HCT116 (cell line): ENCODE data around the gene CDC42BPA. TPM values are rescaled to one million over a fixed set of nuclear protein-coding genes. Genes with fewer than 3 reads are reported as not detected.

Source experiments
- ATAC-seq: fragments of 200-7000 bp; cut with Tn5 transposase; 2 replicates; pipeline ENCODE4 v1.9.1; 2020; ENCODE audit warnings: mild to moderate bottlenecking, moderate library complexity
- BruUV-seq: library from RNA; stranded (reverse); fragments of 400-500 nt; replicated peaks from 2 replicates; lab custom pipeline; 2021; lab: Mats Ljungman, UMichigan
- CTCF ChIA-PET: fragments of 300-600 bp; sonication (Branson Sonifier 250); formaldehyde crosslinking; loops from one replicate; lab custom pipeline; 2021; ENCODE audit warnings: antibody characterized with exemption; lab: Charles Lee
- POLR2A ChIA-PET: fragments of 300-600, 350-600 bp; sonication (Branson Sonifier 250); formaldehyde crosslinking; loops from one replicate; lab custom pipeline; 2021; ENCODE audit warnings: antibody characterized with exemption; lab: Charles Lee
- RAD21 ChIA-PET, 2 experiments: fragments of 300-600 bp; sonication (Branson Sonifier 250); formaldehyde crosslinking; loops; one replicate each; lab custom pipeline; 2023; ENCODE audit warnings: low total read pairs in 2 of 2; ENCODE audit not compliant: uncharacterized antibody in 2 of 2, unreplicated experiment in 2 of 2, low non-redundant PET in 1 of 2; lab: Charles Lee
- DNase-seq: peaks from one replicate; pipeline ENCODE4 v3.0.0-alpha.2; 2010; ENCODE audit warnings: low read depth, low spot score
- H2AFZ ChIP-seq: fragments of 200-600 bp; shearing (Covaris generic), sonication (generic); 2 replicates; pipeline ENCODE4 v1.6.1; 2017; ENCODE audit warnings: low read depth, mixed run types, mixed read lengths, antibody characterized with exemption, low read length; ENCODE audit not compliant: poor library complexity, severe bottlenecking
- H3K27ac ChIP-seq: 2 replicates; pipeline ENCODE4 v1.5.1; 2012; ENCODE audit warnings: low read depth, low read length
- H3K27me3 ChIP-seq: fragments of 200-600 bp; sonication (generic); 2 replicates; pipeline ENCODE4 v1.6.1; 2016; ENCODE audit warnings: mixed run types, low read length, mixed read lengths; ENCODE audit not compliant: insufficient read depth
- H3K36me3 ChIP-seq, 2 experiments: fragments of 200-500 bp in 1 of 2; fragments of 200-600 bp in 1 of 2; sonication (Bioruptor generic) in 1 of 2; sonication (generic) in 1 of 2; 2 replicates each; pipeline versions ENCODE4 v1.5.1 to v1.6.1; 2014 to 2016; ENCODE audit warnings: low read length in 2 of 2, inconsistent platforms in 1 of 2, mixed read lengths in 1 of 2, mixed run types in 1 of 2; ENCODE audit not compliant: insufficient read depth in 2 of 2, control insufficient read depth in 1 of 2
- H3K4me1 ChIP-seq, 2 experiments: fragments of 200-600 bp in 1 of 2; sonication (generic) in 1 of 2; 2 replicates each; pipeline versions ENCODE4 v1.5.1 to v1.6.1; 2012 to 2017; ENCODE audit warnings: low read length in 2 of 2, inconsistent platforms in 1 of 2, mild to moderate bottlenecking in 1 of 2, mixed read lengths in 1 of 2, mixed run types in 1 of 2, moderate library complexity in 1 of 2; ENCODE audit not compliant: insufficient read depth in 2 of 2, control insufficient read depth in 1 of 2
- H3K4me2 ChIP-seq: fragments of 200-600 bp; sonication (generic); 2 replicates; pipeline ENCODE4 v1.6.1; 2017; ENCODE audit warnings: mixed run types, low read length, mixed read lengths
- H3K4me3 ChIP-seq, 2 experiments: fragments of 200-600 bp in 1 of 2; sonication (generic) in 1 of 2; replicated peaks in 1 of 2; 2 replicates each; pipeline ENCODE4 v1.5.1; 2011 to 2016; ENCODE audit warnings: low read length in 2 of 2, control low read depth in 1 of 2, low read depth in 1 of 2, mild to moderate bottlenecking in 1 of 2, mixed read lengths in 1 of 2, mixed run types in 1 of 2
- H3K79me2 ChIP-seq: fragments of 200-600 bp; sonication (generic); 2 replicates; pipeline ENCODE4 v1.6.1; 2017; ENCODE audit warnings: mild to moderate bottlenecking, mixed run types, low read length, moderate library complexity, mixed read lengths; ENCODE audit not compliant: insufficient read depth
- H3K9ac ChIP-seq: fragments of 200-600 bp; sonication (generic); 2 replicates; pipeline ENCODE4 v1.6.1; 2016; ENCODE audit warnings: low read length, mixed read lengths
- H3K9me2 ChIP-seq: fragments of 200-600 bp; sonication (generic), shearing (Covaris generic); 2 replicates; pipeline ENCODE4 v1.6.1; 2017; ENCODE audit warnings: mixed run types, mild to moderate bottlenecking, moderate library complexity; ENCODE audit not compliant: insufficient read depth
- H3K9me3 ChIP-seq, 2 experiments: fragments of 200-500 bp in 1 of 2; fragments of 200-600 bp in 1 of 2; sonication (Bioruptor generic) in 1 of 2; sonication (generic) in 1 of 2; 2 replicates each; pipeline ENCODE4 v1.6.1; 2014 to 2017; ENCODE audit warnings: low read length in 2 of 2, mixed read lengths in 2 of 2, inconsistent platforms in 1 of 2, low read depth in 1 of 2, mild to moderate bottlenecking in 1 of 2, mixed run types in 1 of 2, moderate library complexity in 1 of 2; ENCODE audit not compliant: control insufficient read depth in 1 of 2, insufficient read depth in 1 of 2
- H4K20me1 ChIP-seq: fragments of 200-600 bp; sonication (generic), shearing (Covaris generic); 2 replicates; pipeline ENCODE4 v1.6.1; 2017; ENCODE audit warnings: mixed run types, mild to moderate bottlenecking, moderate library complexity; ENCODE audit not compliant: insufficient read depth
- CBX3 ChIP-seq: IDR thresholded peaks from 2 replicates; pipeline ENCODE4 v1.6.1; 2012; ENCODE audit warnings: low read depth
- EGR1 ChIP-seq: IDR thresholded peaks from 2 replicates; pipeline ENCODE4 v1.6.1; 2012; ENCODE audit warnings: low read depth
- ELF1 ChIP-seq: IDR thresholded peaks from 2 replicates; pipeline ENCODE4 v1.6.1; 2012; ENCODE audit warnings: low read depth, borderline replicate concordance
- EZH2 ChIP-seq: fragments of 200-600 bp; sonication (generic); IDR thresholded peaks from 2 replicates; pipeline ENCODE4 v1.6.1; 2017; ENCODE audit warnings: antibody characterized with exemption, mixed run types
- EZH2phosphoT487 ChIP-seq: fragments of 200-600 bp; IDR thresholded peaks from 2 replicates; pipeline ENCODE4 v1.6.1; 2018; ENCODE audit warnings: antibody characterized with exemption, borderline replicate concordance
- FOSL1 ChIP-seq: IDR thresholded peaks from 2 replicates; pipeline ENCODE4 v1.6.1; 2012; ENCODE audit warnings: low read depth
- JUND ChIP-seq: IDR thresholded peaks from 2 replicates; pipeline ENCODE4 v1.6.1; 2012
- POLR2A ChIP-seq: IDR thresholded peaks from 2 replicates; pipeline ENCODE4 v1.7.0; 2011; ENCODE audit warnings: borderline replicate concordance; ENCODE audit not compliant: insufficient read depth, insufficient read length; ENCODE audit errors: extremely low read depth
- POLR2AphosphoS5 ChIP-seq: IDR thresholded peaks from 2 replicates; pipeline ENCODE4 v1.6.1; 2011; ENCODE audit warnings: mild to moderate bottlenecking, low read depth, low read length, moderate library complexity
- RAD21 ChIP-seq: IDR thresholded peaks from 2 replicates; pipeline ENCODE4 v1.6.1; 2012; ENCODE audit warnings: low read depth, mild to moderate bottlenecking
- SP1 ChIP-seq: IDR thresholded peaks from 2 replicates; pipeline ENCODE4 v1.6.1; 2012; ENCODE audit warnings: low read depth
- SRF ChIP-seq: IDR thresholded peaks from 2 replicates; pipeline ENCODE4 v1.6.1; 2012; ENCODE audit warnings: low read depth
- YY1 ChIP-seq: IDR thresholded peaks from 2 replicates; pipeline ENCODE4 v1.6.1; 2011; ENCODE audit warnings: low read length, low read depth, moderate library complexity, mild to moderate bottlenecking; ENCODE audit not compliant: insufficient replicate concordance; ENCODE audit errors: extremely low read depth
- ZNF274 ChIP-seq: fragments of 200-500 bp; sonication (Bioruptor generic); IDR thresholded peaks from 2 replicates; pipeline ENCODE4 v1.6.1; 2014; ENCODE audit warnings: mild to moderate bottlenecking, low read depth, low read length, inconsistent platforms
- intact Hi-C: fragments of 100-400 bp; cut with micrococcal nuclease; formaldehyde crosslinking; loops from 2 replicates; pipeline ENCODE4 v1.10.0; 2022
- total RNA-seq: library from RNA; stranded (reverse); gene quantifications from one replicate; pipeline ENCODE4 v1.2.1, GENCODE V29; 2021; ENCODE audit not compliant: unreplicated experiment
- TF ChIP-seq, protein P1 (sequence below), 3 experiments: fragments of 200-600 bp in 1 of 3; sonication (generic) in 1 of 3; IDR thresholded peaks in 2 of 3; conservative IDR thresholded peaks in 1 of 3; 2 replicates each; pipeline ENCODE4 v1.5.1; 2012 to 2017; ENCODE audit warnings: low read depth in 2 of 3, low read length in 2 of 3, antibody characterized with exemption in 1 of 3, borderline replicate concordance in 1 of 3, control low read depth in 1 of 3, mild to moderate bottlenecking in 1 of 3, mixed read lengths in 1 of 3, mixed run types in 1 of 3, moderate library complexity in 1 of 3; ENCODE audit not compliant: insufficient read depth in 1 of 3

Gene CDC42BPA
- total RNA-seq, 1 experiment from 2014 or later: 44.0 TPM

GRCh38 chr1:226979517-226980121 is 338.7 kb downstream of the CDC42BPA start:
- BruUV-seq: no TSS peak
- no peak overlapping the region for H3K27ac ChIP-seq
- no peaks in the 10 kb centered on the region for H3K9me3 ChIP-seq
- H3K9me2 ChIP-seq: no peaks in the 10 kb centered on the region
- RAD21 ChIA-PET: no interaction called here
- H4K20me1 ChIP-seq: no peaks in the 10 kb centered on the region
- H3K36me3 ChIP-seq: no peaks in the 10 kb centered on the region
- H3K27me3 ChIP-seq: no peaks in the 10 kb centered on the region
- no peak for TF ChIP-seq FOSL1
- TF ChIP-seq CBX3: no peak
- TF ChIP-seq RAD21: no peak
- TF ChIP-seq ELF1: no peak
- TF ChIP-seq YY1: no peak
- no peak for TF ChIP-seq SP1
- TF ChIP-seq JUND: no peak
- no peak for TF ChIP-seq EGR1
- TF ChIP-seq ZNF274: no peak
- no peak for TF ChIP-seq EZH2
- no peak for TF ChIP-seq POLR2A
- no peak for TF ChIP-seq SRF
- TF ChIP-seq EZH2phosphoT487: no peak
- TF ChIP-seq, protein P1, sequence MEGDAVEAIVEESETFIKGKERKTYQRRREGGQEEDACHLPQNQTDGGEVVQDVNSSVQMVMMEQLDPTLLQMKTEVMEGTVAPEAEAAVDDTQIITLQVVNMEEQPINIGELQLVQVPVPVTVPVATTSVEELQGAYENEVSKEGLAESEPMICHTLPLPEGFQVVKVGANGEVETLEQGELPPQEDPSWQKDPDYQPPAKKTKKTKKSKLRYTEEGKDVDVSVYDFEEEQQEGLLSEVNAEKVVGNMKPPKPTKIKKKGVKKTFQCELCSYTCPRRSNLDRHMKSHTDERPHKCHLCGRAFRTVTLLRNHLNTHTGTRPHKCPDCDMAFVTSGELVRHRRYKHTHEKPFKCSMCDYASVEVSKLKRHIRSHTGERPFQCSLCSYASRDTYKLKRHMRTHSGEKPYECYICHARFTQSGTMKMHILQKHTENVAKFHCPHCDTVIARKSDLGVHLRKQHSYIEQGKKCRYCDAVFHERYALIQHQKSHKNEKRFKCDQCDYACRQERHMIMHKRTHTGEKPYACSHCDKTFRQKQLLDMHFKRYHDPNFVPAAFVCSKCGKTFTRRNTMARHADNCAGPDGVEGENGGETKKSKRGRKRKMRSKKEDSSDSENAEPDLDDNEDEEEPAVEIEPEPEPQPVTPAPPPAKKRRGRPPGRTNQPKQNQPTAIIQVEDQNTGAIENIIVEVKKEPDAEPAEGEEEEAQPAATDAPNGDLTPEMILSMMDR (IDR thresholded peaks at IDR 0.05 in 2 of 3, conservative IDR thresholded peaks at IDR 0.05 in 1 of 3; ENCODE audit: borderline replicate concordance in 1 of 3, insufficient read depth in 1 of 3, low read depth in 2 of 3, low read length in 2 of 3): no peak
- TF ChIP-seq POLR2AphosphoS5: no peak
- intact Hi-C loops: no loop called here
- DNase-seq (no peak), ATAC-seq (no peak)
- POLR2A ChIA-PET: no interaction called here
- H3K79me2 ChIP-seq: no peaks in the 10 kb centered on the region
- H2AFZ ChIP-seq: no peak overlapping the region
- H3K4me1 ChIP-seq: no peaks in the 10 kb centered on the region
- CTCF ChIA-PET: no interaction called here
- no peak overlapping the region for H3K9ac ChIP-seq
- no peak overlapping the region for H3K4me3 ChIP-seq
- no peak overlapping the region for H3K4me2 ChIP-seq
